Mammary epithelial cell (primary cell): ENCODE measurements around the gene C19orf44.

Experiments
- EZH2 ChIP-seq: IDR thresholded peaks from 2 replicates; pipeline ENCODE4 v1.6.1; 2012; ENCODE audit warnings: low read length, inconsistent platforms, borderline replicate concordance
- TF ChIP-seq, protein P1 (sequence below), 2 donors: IDR thresholded peaks in 1 of 2; conservative IDR thresholded peaks in 1 of 2; 2 replicates each; pipeline ENCODE4 v1.5.1; 2011 to 2012; ENCODE audit warnings: inconsistent platforms in 2 of 2, low read length in 2 of 2, mild to moderate bottlenecking in 2 of 2, control low read depth in 1 of 2, low read depth in 1 of 2; ENCODE audit not compliant: insufficient read depth in 1 of 2; ENCODE audit errors: extremely low read depth in 1 of 2

DNA sequence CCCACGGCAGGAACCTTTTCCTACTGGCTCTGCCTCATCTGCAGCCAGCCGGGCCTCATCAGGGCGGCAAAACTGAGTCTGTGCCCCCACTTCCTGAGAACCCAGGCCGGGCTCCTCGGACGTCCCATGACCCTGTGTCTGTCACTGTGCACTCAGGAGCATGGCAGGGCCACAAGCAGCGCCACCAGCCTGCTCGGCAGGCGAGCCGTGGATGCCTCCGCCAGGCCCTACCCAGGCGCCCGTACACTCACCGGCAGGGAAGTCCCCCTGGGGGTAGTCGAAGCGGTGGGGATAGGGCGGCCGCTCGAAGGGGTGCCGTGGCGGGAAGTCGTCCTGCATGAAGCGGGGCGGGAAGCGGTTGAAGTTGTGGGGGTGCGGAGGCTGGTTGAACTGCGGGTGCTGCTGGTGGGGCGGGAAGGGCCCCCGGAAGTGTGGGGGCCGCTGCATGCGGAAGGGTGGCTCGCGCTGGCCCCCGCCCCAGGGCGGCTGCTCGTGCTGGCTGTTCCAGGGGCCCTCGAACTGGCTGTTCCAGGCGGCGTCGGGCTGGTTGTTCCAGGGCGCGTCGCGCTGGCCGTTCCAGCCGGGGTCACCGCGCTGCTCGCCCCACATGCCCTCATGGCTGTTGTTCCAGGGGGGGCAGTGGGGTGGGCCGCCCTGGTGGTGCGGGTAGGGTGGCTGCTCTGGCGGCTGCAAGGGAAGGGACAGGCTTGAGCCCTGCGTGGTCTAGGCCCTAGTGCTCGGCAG, 29.0 kb downstream of the C19orf44 start:
- TF ChIP-seq, protein P1, sequence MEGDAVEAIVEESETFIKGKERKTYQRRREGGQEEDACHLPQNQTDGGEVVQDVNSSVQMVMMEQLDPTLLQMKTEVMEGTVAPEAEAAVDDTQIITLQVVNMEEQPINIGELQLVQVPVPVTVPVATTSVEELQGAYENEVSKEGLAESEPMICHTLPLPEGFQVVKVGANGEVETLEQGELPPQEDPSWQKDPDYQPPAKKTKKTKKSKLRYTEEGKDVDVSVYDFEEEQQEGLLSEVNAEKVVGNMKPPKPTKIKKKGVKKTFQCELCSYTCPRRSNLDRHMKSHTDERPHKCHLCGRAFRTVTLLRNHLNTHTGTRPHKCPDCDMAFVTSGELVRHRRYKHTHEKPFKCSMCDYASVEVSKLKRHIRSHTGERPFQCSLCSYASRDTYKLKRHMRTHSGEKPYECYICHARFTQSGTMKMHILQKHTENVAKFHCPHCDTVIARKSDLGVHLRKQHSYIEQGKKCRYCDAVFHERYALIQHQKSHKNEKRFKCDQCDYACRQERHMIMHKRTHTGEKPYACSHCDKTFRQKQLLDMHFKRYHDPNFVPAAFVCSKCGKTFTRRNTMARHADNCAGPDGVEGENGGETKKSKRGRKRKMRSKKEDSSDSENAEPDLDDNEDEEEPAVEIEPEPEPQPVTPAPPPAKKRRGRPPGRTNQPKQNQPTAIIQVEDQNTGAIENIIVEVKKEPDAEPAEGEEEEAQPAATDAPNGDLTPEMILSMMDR (conservative IDR thresholded peaks at IDR 0.05 in 1 of 2, IDR thresholded peaks at IDR 0.05 in 1 of 2; ENCODE audit: extremely low read depth in 1 of 2, insufficient read depth in 1 of 2, low read depth in 1 of 2, low read length in 2 of 2), result no peak
- TF ChIP-seq EZH2, result no peak
